Measurements from ENCODE around the gene RPLP1. TPM values are rescaled to one million over a fixed set of nuclear protein-coding genes. Genes with fewer than 3 reads are reported as not detected.
A peak's percentile ranks its signal among the peaks of the same experiment; 100 is the strongest.
"Not testable (repeated sequence)": the region's sequence is repeated elsewhere in the genome, so short reads cannot be mapped to it uniquely, and the experiment has no call there.

RPLP1 gene
- total RNA-seq, 1 donor from 2014 or later = 1,296 TPM

- Mint-ChIP-seq H3K36me3 (peaks cover 34% of the 10 kb centered on the region), H3K4me3 (no peak overlapping the region), H3K4me1 (no peaks in the 10 kb centered on the region), H3K27ac (no peak overlapping the region), H3K9me3 (no peaks in the 10 kb centered on the region), H3K27me3 (ENCODE audit: low read depth) (no peaks in the 10 kb centered on the region)
- TF ChIP-seq CTCF (IDR thresholded peaks at IDR 0.05; ENCODE audit: unreplicated experiment) = no peak
- DNase-seq (ENCODE audit: low spot score in 2 of 2, unreplicated experiment in 2 of 2) = no peak
Measured at GRCh38 chr15:69439623-69440022, 13.0 kb upstream of the RPLP1 start.

- no peak overlapping the region for H3K4me3 Mint-ChIP-seq
- H3K27me3 Mint-ChIP-seq (ENCODE audit: low read depth) = no peaks in the 10 kb centered on the region
- TF ChIP-seq CTCF (IDR thresholded peaks at IDR 0.05; ENCODE audit: unreplicated experiment) = no peak
- H3K9me3 Mint-ChIP-seq = no peaks in the 10 kb centered on the region
- peaks cover 24% of the 10 kb centered on the region for H3K36me3 Mint-ChIP-seq
- H3K4me1 Mint-ChIP-seq = no peaks in the 10 kb centered on the region
- no peak for DNase-seq (ENCODE audit: low spot score in 2 of 2, unreplicated experiment in 2 of 2)
- no peak overlapping the region for H3K27ac Mint-ChIP-seq
Measured at GRCh38 chr15:69443032-69443611, 9.5 kb upstream of the RPLP1 start.

GRCh38 chr15:69444686-69445085 lies 7.9 kb upstream of the RPLP1 start:
- TF ChIP-seq CTCF (IDR thresholded peaks at IDR 0.05; ENCODE audit: unreplicated experiment) = no peak
- no peaks in the 10 kb centered on the region for H3K4me1 Mint-ChIP-seq
- no peaks in the 10 kb centered on the region for H3K9me3 Mint-ChIP-seq
- no peak overlapping the region for H3K4me3 Mint-ChIP-seq
- H3K27ac Mint-ChIP-seq = no peak overlapping the region
- peaks cover 16% of the 10 kb centered on the region for H3K36me3 Mint-ChIP-seq
- H3K27me3 Mint-ChIP-seq (ENCODE audit: low read depth) = no peaks in the 10 kb centered on the region
- DNase-seq (ENCODE audit: low spot score in 2 of 2, unreplicated experiment in 2 of 2) = no peak

GRCh38 chr15:69446953-69447352 lies 5.7 kb upstream of the RPLP1 start:
- Mint-ChIP-seq H3K9me3 (no peaks in the 10 kb centered on the region), H3K4me3 (no peak overlapping the region), H3K27ac (no peak overlapping the region), H3K27me3 (ENCODE audit: low read depth) (no peaks in the 10 kb centered on the region), H3K36me3 (peaks cover 11% of the 10 kb centered on the region), H3K4me1 (peaks cover 3% of the 10 kb centered on the region)
- DNase-seq (ENCODE audit: low spot score in 2 of 2, unreplicated experiment in 2 of 2) = no peak
- TF ChIP-seq CTCF (IDR thresholded peaks at IDR 0.05; ENCODE audit: unreplicated experiment) = no peak

GRCh38 chr15:69450221-69450620 lies 2.4 kb upstream of the RPLP1 start:
- not testable (repeated sequence) for H3K27ac Mint-ChIP-seq; H3K27me3 Mint-ChIP-seq (ENCODE audit: low read depth); H3K9me3 Mint-ChIP-seq; H3K4me3 Mint-ChIP-seq; DNase-seq (ENCODE audit: low spot score in 2 of 2, unreplicated experiment in 2 of 2); H3K36me3 Mint-ChIP-seq
- H3K4me1 Mint-ChIP-seq = peaks cover 28% of the 10 kb centered on the region

GRCh38 chr15:69450968-69451695 lies 1.5 kb upstream of the RPLP1 start:
- no peak for DNase-seq (ENCODE audit: low spot score in 2 of 2, unreplicated experiment in 2 of 2)
- Mint-ChIP-seq H3K27ac (peak overlapping the region; percentile 99), H3K9me3 (no peaks in the 10 kb centered on the region), H3K4me1 (peaks cover 31% of the 10 kb centered on the region), H3K4me3 (peak overlapping the region; percentile 92), H3K36me3 (peaks cover 10% of the 10 kb centered on the region), H3K27me3 (ENCODE audit: low read depth) (no peaks in the 10 kb centered on the region)
- TF ChIP-seq CTCF (IDR thresholded peaks at IDR 0.05; ENCODE audit: unreplicated experiment) = no peak
